GM12878 (cell line): ENCODE measurements around the gene SVIP.

Experiments used
- ATF7 ChIP-seq: fragments of 450-650 bp; IDR thresholded peaks from 2 replicates; pipeline ENCODE4 v1.6.1; 2016; ENCODE audit warnings: low read depth, mild to moderate bottlenecking
- BCL11A ChIP-seq: IDR thresholded peaks from 2 replicates; pipeline ENCODE4 v1.6.1; 2011; ENCODE audit warnings: low read depth, low read length
- BCLAF1 ChIP-seq: fragments of 450-650 bp; IDR thresholded peaks from 2 replicates; pipeline ENCODE4 v1.6.1; 2017; ENCODE audit warnings: antibody characterized with exemption, mild to moderate bottlenecking, moderate library complexity
- CEBPB ChIP-seq, 2 experiments: fragments of 150-350 bp in 1 of 2; IDR thresholded peaks; 2 replicates each; pipeline ENCODE4 v1.6.1; 2012 to 2014; ENCODE audit warnings: low read depth in 2 of 2, low read length in 2 of 2, borderline replicate concordance in 1 of 2, inconsistent platforms in 1 of 2
- CREM ChIP-seq: IDR thresholded peaks from 2 replicates; pipeline ENCODE4 v1.6.1; 2014; ENCODE audit warnings: antibody characterized with exemption, low read depth
- CTCF ChIP-seq, 3 experiments: IDR thresholded peaks in 2 of 3; conservative IDR thresholded peaks in 1 of 3; 2 replicates each; pipeline ENCODE4 v1.5.1; 2011; ENCODE audit warnings: low read depth in 3 of 3, low read length in 3 of 3, mild to moderate bottlenecking in 3 of 3, control low read depth in 2 of 3, moderate library complexity in 2 of 3, inconsistent platforms in 1 of 3, mixed read lengths in 1 of 3; ENCODE audit not compliant: control insufficient read depth in 2 of 3, insufficient read depth in 1 of 3; ENCODE audit errors: extremely low read depth in 1 of 3
- EGR1 ChIP-seq, 2 experiments: IDR thresholded peaks; 1 replicate in 1 of 2; 2 replicates in 1 of 2; pipeline ENCODE4 v1.6.1; 2011 to 2012; ENCODE audit warnings: low read depth in 2 of 2, low read length in 2 of 2, borderline replicate concordance in 1 of 2, mild to moderate bottlenecking in 1 of 2, moderate library complexity in 1 of 2
- SIN3A ChIP-seq: IDR thresholded peaks from 2 replicates; pipeline ENCODE4 v1.6.1; 2012; ENCODE audit warnings: low read depth, low read length, improper control_type of control experiment
- TAF1 ChIP-seq: IDR thresholded peaks from 2 replicates; pipeline ENCODE4 v1.6.1; 2011; ENCODE audit warnings: mild to moderate bottlenecking, low read depth, low read length, borderline replicate concordance
- ZBTB33 ChIP-seq: fragments of 450-650 bp; IDR thresholded peaks from 2 replicates; pipeline ENCODE4 v1.6.1; 2017; ENCODE audit warnings: mild to moderate bottlenecking

GRCh38 chr11:22851477-22851876, 21.9 kb upstream of the SVIP start:
- no peak for TF ChIP-seq CTCF (IDR thresholded peaks at IDR 0.05 in 2 of 3, conservative IDR thresholded peaks at IDR 0.05 in 1 of 3; ENCODE audit: control insufficient read depth in 2 of 3, extremely low read depth in 1 of 3, insufficient read depth in 1 of 3, low read depth in 3 of 3, low read length in 3 of 3)
- no peak for TF ChIP-seq EGR1 (IDR thresholded peaks at IDR 0.05; ENCODE audit: borderline replicate concordance in 1 of 2, low read depth in 2 of 2, low read length in 2 of 2)
- no peak for TF ChIP-seq SIN3A
- TF ChIP-seq TAF1: no peak
- TF ChIP-seq BCLAF1: no peak
- TF ChIP-seq ZBTB33: no peak
- no peak for TF ChIP-seq CEBPB (IDR thresholded peaks at IDR 0.05; ENCODE audit: borderline replicate concordance in 1 of 2, low read depth in 2 of 2, low read length in 2 of 2)
- no peak for TF ChIP-seq BCL11A
- TF ChIP-seq CREM: no peak
- TF ChIP-seq ATF7: no peak
